ENCODE results near the gene SH2B2.

DNA sequence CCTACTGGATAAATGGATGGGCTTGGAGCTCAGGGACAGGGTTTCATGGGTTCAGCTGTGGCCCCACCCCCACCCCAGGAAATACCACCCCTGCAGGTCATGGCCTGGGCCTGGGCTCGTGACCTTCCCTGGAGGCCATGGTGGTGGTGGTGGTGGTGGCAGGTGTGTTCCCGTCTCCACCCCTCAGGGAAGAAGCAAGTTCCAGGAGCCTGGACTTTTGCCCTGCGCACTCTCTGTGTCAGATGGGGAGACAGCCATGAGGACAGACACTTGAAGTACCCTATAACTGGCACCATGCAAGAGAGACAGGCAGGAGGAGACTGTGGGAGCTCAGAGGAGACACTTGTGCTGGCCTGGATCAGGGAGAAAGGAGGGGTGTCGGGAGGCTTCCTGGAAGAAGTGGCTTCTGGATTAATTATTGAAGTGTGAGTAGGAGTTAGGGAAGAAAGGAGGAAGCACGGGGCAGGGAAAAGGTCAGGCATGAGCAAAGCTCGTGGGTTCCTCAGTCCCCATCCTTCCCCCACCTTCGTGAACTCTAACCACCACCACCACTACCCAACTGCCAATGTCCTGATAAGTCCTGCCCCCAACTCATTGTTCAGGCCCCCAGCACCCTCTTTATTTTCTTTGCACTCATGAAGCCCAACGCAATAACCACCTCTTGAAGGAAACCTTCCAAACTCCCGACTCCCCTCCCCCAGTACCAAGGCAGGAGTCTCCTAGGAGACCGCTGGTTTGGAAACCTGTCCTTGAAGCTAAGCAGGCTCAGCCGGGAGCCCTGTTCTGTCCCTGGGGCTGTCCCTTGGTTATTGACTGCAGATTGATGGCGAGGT is 8.9 kb downstream of the SH2B2 start:
- TF ChIP-seq EGR1 (IDR thresholded peaks at IDR 0.05; ENCODE audit: low read depth in 2 of 2) = no peak
- TF ChIP-seq SP1 (IDR thresholded peaks at IDR 0.05) = no peak
- TF ChIP-seq, protein P1, sequence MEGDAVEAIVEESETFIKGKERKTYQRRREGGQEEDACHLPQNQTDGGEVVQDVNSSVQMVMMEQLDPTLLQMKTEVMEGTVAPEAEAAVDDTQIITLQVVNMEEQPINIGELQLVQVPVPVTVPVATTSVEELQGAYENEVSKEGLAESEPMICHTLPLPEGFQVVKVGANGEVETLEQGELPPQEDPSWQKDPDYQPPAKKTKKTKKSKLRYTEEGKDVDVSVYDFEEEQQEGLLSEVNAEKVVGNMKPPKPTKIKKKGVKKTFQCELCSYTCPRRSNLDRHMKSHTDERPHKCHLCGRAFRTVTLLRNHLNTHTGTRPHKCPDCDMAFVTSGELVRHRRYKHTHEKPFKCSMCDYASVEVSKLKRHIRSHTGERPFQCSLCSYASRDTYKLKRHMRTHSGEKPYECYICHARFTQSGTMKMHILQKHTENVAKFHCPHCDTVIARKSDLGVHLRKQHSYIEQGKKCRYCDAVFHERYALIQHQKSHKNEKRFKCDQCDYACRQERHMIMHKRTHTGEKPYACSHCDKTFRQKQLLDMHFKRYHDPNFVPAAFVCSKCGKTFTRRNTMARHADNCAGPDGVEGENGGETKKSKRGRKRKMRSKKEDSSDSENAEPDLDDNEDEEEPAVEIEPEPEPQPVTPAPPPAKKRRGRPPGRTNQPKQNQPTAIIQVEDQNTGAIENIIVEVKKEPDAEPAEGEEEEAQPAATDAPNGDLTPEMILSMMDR (IDR thresholded peaks at IDR 0.05; ENCODE audit: low read depth, low read length, missing input control) = no peak
- TF ChIP-seq, protein P2, sequence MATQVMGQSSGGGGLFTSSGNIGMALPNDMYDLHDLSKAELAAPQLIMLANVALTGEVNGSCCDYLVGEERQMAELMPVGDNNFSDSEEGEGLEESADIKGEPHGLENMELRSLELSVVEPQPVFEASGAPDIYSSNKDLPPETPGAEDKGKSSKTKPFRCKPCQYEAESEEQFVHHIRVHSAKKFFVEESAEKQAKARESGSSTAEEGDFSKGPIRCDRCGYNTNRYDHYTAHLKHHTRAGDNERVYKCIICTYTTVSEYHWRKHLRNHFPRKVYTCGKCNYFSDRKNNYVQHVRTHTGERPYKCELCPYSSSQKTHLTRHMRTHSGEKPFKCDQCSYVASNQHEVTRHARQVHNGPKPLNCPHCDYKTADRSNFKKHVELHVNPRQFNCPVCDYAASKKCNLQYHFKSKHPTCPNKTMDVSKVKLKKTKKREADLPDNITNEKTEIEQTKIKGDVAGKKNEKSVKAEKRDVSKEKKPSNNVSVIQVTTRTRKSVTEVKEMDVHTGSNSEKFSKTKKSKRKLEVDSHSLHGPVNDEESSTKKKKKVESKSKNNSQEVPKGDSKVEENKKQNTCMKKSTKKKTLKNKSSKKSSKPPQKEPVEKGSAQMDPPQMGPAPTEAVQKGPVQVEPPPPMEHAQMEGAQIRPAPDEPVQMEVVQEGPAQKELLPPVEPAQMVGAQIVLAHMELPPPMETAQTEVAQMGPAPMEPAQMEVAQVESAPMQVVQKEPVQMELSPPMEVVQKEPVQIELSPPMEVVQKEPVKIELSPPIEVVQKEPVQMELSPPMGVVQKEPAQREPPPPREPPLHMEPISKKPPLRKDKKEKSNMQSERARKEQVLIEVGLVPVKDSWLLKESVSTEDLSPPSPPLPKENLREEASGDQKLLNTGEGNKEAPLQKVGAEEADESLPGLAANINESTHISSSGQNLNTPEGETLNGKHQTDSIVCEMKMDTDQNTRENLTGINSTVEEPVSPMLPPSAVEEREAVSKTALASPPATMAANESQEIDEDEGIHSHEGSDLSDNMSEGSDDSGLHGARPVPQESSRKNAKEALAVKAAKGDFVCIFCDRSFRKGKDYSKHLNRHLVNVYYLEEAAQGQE (IDR thresholded peaks at IDR 0.05) = no peak
- TF ChIP-seq, protein P3, sequence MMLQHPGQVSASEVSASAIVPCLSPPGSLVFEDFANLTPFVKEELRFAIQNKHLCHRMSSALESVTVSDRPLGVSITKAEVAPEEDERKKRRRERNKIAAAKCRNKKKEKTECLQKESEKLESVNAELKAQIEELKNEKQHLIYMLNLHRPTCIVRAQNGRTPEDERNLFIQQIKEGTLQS (IDR thresholded peaks at IDR 0.05) = no peak
- TF ChIP-seq, protein P4, sequence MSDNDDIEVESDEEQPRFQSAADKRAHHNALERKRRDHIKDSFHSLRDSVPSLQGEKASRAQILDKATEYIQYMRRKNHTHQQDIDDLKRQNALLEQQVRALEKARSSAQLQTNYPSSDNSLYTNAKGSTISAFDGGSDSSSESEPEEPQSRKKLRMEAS (IDR thresholded peaks at IDR 0.05) = no peak
- no peak for TF ChIP-seq HNF4G (IDR thresholded peaks at IDR 0.05)
- no peak for TF ChIP-seq YY1 (IDR thresholded peaks at IDR 0.05)
- no peak for TF ChIP-seq TAF1 (conservative IDR thresholded peaks at IDR 0.05)
- no peak for TF ChIP-seq GABPA (IDR thresholded peaks at IDR 0.05 in 1 of 2, conservative IDR thresholded peaks at IDR 0.05 in 1 of 2)
- no peak for TF ChIP-seq JUND (IDR thresholded peaks at IDR 0.05)
- TF ChIP-seq, protein P5, sequence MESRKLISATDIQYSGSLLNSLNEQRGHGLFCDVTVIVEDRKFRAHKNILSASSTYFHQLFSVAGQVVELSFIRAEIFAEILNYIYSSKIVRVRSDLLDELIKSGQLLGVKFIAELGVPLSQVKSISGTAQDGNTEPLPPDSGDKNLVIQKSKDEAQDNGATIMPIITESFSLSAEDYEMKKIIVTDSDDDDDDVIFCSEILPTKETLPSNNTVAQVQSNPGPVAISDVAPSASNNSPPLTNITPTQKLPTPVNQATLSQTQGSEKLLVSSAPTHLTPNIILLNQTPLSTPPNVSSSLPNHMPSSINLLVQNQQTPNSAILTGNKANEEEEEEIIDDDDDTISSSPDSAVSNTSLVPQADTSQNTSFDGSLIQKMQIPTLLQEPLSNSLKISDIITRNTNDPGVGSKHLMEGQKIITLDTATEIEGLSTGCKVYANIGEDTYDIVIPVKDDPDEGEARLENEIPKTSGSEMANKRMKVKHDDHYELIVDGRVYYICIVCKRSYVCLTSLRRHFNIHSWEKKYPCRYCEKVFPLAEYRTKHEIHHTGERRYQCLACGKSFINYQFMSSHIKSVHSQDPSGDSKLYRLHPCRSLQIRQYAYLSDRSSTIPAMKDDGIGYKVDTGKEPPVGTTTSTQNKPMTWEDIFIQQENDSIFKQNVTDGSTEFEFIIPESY (IDR thresholded peaks at IDR 0.05) = no peak
